WTC11 (cell line): ENCODE data around the gene TXNRD2.

Experiments used
- CREB1 ChIP-seq: sonication (generic); formaldehyde crosslinking; IDR thresholded peaks from 2 replicates; pipeline ENCODE4 v1.8.0; 2023; ENCODE audit warnings: mild to moderate bottlenecking, missing genetic modification reagents
- CTCF ChIP-seq: fragments of 200-600 bp; IDR thresholded peaks from 2 replicates; pipeline ENCODE4 v1.8.0; 2022; ENCODE audit warnings: antibody characterized with exemption
- ESRRA ChIP-seq: sonication (generic); formaldehyde crosslinking; IDR thresholded peaks from 2 replicates; pipeline ENCODE4 v1.8.1; 2022; ENCODE audit warnings: mild to moderate bottlenecking, missing genetic modification reagents, borderline replicate concordance
- FOXP4 ChIP-seq: sonication (generic); formaldehyde crosslinking; IDR thresholded peaks from 2 replicates; pipeline ENCODE4 v1.8.0; 2022; ENCODE audit warnings: mild to moderate bottlenecking, missing genetic modification reagents
- HMGXB4 ChIP-seq: sonication (generic); formaldehyde crosslinking; IDR thresholded peaks from 2 replicates; pipeline ENCODE4 v1.8.1; 2023; ENCODE audit warnings: mild to moderate bottlenecking, moderate library complexity, missing genetic modification reagents
- IRF1 ChIP-seq: sonication (generic); formaldehyde crosslinking; IDR thresholded peaks from 2 replicates; pipeline ENCODE4 v1.8.0; 2023; ENCODE audit warnings: missing genetic modification reagents
- MAX ChIP-seq: sonication (generic); formaldehyde crosslinking; IDR thresholded peaks from 2 replicates; pipeline ENCODE4 v1.8.0; 2022; ENCODE audit warnings: mild to moderate bottlenecking, missing genetic modification reagents
- MLX ChIP-seq: sonication (generic); formaldehyde crosslinking; IDR thresholded peaks from 2 replicates; pipeline ENCODE4 v1.8.1; 2023; ENCODE audit warnings: mild to moderate bottlenecking, missing genetic modification reagents, moderate library complexity
- NFE2L1 ChIP-seq: sonication (generic); formaldehyde crosslinking; IDR thresholded peaks from 2 replicates; pipeline ENCODE4 v1.8.1; 2023; ENCODE audit warnings: missing genetic modification reagents
- NR2C2 ChIP-seq: sonication (generic); formaldehyde crosslinking; IDR thresholded peaks from 2 replicates; pipeline ENCODE4 v1.8.0; 2022; ENCODE audit warnings: mild to moderate bottlenecking, missing genetic modification reagents
- PRDM15 ChIP-seq: sonication (generic); formaldehyde crosslinking; IDR thresholded peaks from 2 replicates; pipeline ENCODE4 v1.8.0; 2022; ENCODE audit warnings: missing genetic modification reagents
- SP1 ChIP-seq: sonication (generic); formaldehyde crosslinking; conservative IDR thresholded peaks from 2 replicates; pipeline ENCODE4 v1.8.1; 2022; ENCODE audit warnings: missing genetic modification reagents
- ZBTB21 ChIP-seq: sonication (generic); formaldehyde crosslinking; IDR thresholded peaks from 2 replicates; pipeline ENCODE4 v1.8.1; 2023; ENCODE audit warnings: mild to moderate bottlenecking, missing genetic modification reagents, borderline replicate concordance
- ZNF263 ChIP-seq: sonication (generic); formaldehyde crosslinking; IDR thresholded peaks from 2 replicates; pipeline ENCODE4 v1.8.1; 2022; ENCODE audit warnings: low read depth, mild to moderate bottlenecking, moderate library complexity, missing genetic modification reagents

GRCh38 chr22:19936513-19936912 lies 5.1 kb downstream of the TXNRD2 start:
- no peak for TF ChIP-seq CTCF
- TF ChIP-seq ZNF263: no peak
- no peak for TF ChIP-seq HMGXB4 (CRISPR knock-in tag)
- no peak for TF ChIP-seq ZBTB21
- TF ChIP-seq MAX (CRISPR knock-in tag): no peak
- TF ChIP-seq NFE2L1: no peak
- TF ChIP-seq CREB1 (CRISPR knock-in tag): no peak
- TF ChIP-seq IRF1 (CRISPR knock-in tag): no peak
- no peak for TF ChIP-seq SP1 (CRISPR knock-in tag)
- TF ChIP-seq NR2C2: no peak
- TF ChIP-seq PRDM15 (CRISPR knock-in tag): no peak
- TF ChIP-seq FOXP4 (CRISPR knock-in tag): no peak
- TF ChIP-seq MLX (CRISPR knock-in tag): no peak
- TF ChIP-seq ESRRA (CRISPR knock-in tag): no peak
